Measurements from ENCODE around the gene FES. TPM values are rescaled to one million over a fixed set of nuclear protein-coding genes. Genes with fewer than 3 reads are reported as not detected.

FES gene
- total RNA-seq, 2 donors from 2014 or later: 54.2 to 86.3 TPM

GRCh38 chr15:90929246-90930019 is 45.1 kb downstream of the FES start:
- peak overlapping the region; percentile 77 for H3K4me3 ChIP-seq
- peaks cover 1 to 30% of the 10 kb centered on the region in 2 donors for H3K4me1 ChIP-seq (ENCODE audit: control insufficient read depth in 1 of 2, low read depth in 2 of 2)
- H3K27ac ChIP-seq: peak overlapping the region; percentile 87 to 88
- no peaks in the 10 kb centered on the region for H3K9me3 ChIP-seq
- no peaks in the 10 kb centered on the region for H3K36me3 ChIP-seq
- no peak for TF ChIP-seq CTCF (IDR thresholded peaks at IDR 0.05)
- ATAC-seq (ENCODE audit: insufficient number of reproducible peaks, low FRiP score, low read depth) (no peak), DNase-seq (ENCODE audit: low spot score) (no peak)
- H3K27me3 ChIP-seq (replicated peaks; ENCODE audit: insufficient read depth): no peaks in the 10 kb centered on the region

GRCh38 chr15:90930861-90931574 is 46.7 kb downstream of the FES start:
- Histone ChIP-seq H3K4me3 (peak overlapping the region; percentile 77), H3K27me3 (replicated peaks; ENCODE audit: insufficient read depth) (no peaks in the 10 kb centered on the region), H3K36me3 (no peaks in the 10 kb centered on the region), H3K9me3 (no peaks in the 10 kb centered on the region), H3K27ac (peak overlapping the region; percentile 87 to 88), H3K4me1 (ENCODE audit: control insufficient read depth in 1 of 2, low read depth in 2 of 2) (peaks cover 7 to 39% of the 10 kb centered on the region in 2 donors)
- TF ChIP-seq CTCF (IDR thresholded peaks at IDR 0.05): no peak
- no peak for ATAC-seq (ENCODE audit: insufficient number of reproducible peaks, low FRiP score, low read depth)
- no peak for DNase-seq (ENCODE audit: low spot score)

- Histone ChIP-seq H3K4me3 (peak overlapping the region; percentile 89), H3K27me3 (replicated peaks; ENCODE audit: insufficient read depth) (no peaks in the 10 kb centered on the region), H3K4me1 (ENCODE audit: control insufficient read depth in 1 of 2, low read depth in 2 of 2) (peaks cover 12 to 44% of the 10 kb centered on the region in 2 donors), H3K9me3 (no peaks in the 10 kb centered on the region), H3K36me3 (no peaks in the 10 kb centered on the region), H3K27ac (peak overlapping the region; percentile 87 to 88)
- TF ChIP-seq CTCF (IDR thresholded peaks at IDR 0.05): no peak
- DNase-seq (ENCODE audit: low spot score): no peak
- no peak for ATAC-seq (ENCODE audit: insufficient number of reproducible peaks, low FRiP score, low read depth)
These were observed 47.2 kb downstream of the FES start for GRCh38 chr15:90931575-90931827.

- H3K4me3 ChIP-seq: peak within 1 kb of the TSS; percentile 89
- DNase-seq (ENCODE audit: low spot score) (peak; percentile 41), ATAC-seq (ENCODE audit: insufficient number of reproducible peaks, low FRiP score, low read depth) (no peak)
- peaks cover 12 to 49% of the 10 kb centered on the region in 2 donors for H3K4me1 ChIP-seq (ENCODE audit: control insufficient read depth in 1 of 2, low read depth in 2 of 2)
- H3K27ac ChIP-seq: peak within 1 kb of the TSS; percentile 87 to 88
- no peaks in the 10 kb centered on the region for H3K9me3 ChIP-seq
- H3K36me3 ChIP-seq: no peaks in the 10 kb centered on the region
- H3K27me3 ChIP-seq (replicated peaks; ENCODE audit: insufficient read depth): no peaks in the 10 kb centered on the region
- TF ChIP-seq CTCF (IDR thresholded peaks at IDR 0.05): peak; percentile 92
These were observed 47.7 kb downstream of the FES start, which contains the start of gene HDDC3 for GRCh38 chr15:90931828-90932659. Gene HDDC3, minus strand, starts transcription at chr15:90932549. Its CDS starts 9 bp downstream, at chr15:90932540.

- H3K4me3 ChIP-seq: peak overlapping the region; percentile 89
- H3K27ac ChIP-seq: peak overlapping the region; percentile 73 to 87
- peaks cover 12 to 49% of the 10 kb centered on the region in 2 donors for H3K4me1 ChIP-seq (ENCODE audit: control insufficient read depth in 1 of 2, low read depth in 2 of 2)
- DNase-seq (ENCODE audit: low spot score): no peak
- no peaks in the 10 kb centered on the region for H3K27me3 ChIP-seq (replicated peaks; ENCODE audit: insufficient read depth)
- H3K36me3 ChIP-seq: no peaks in the 10 kb centered on the region
- no peaks in the 10 kb centered on the region for H3K9me3 ChIP-seq
- TF ChIP-seq CTCF (IDR thresholded peaks at IDR 0.05): no peak
- ATAC-seq (ENCODE audit: insufficient number of reproducible peaks, low FRiP score, low read depth): no peak
These were observed 48.3 kb downstream of the FES start for GRCh38 chr15:90932660-90932991.

Data from thoracic aorta (tissue), 2 donors.